Measurements from ENCODE around the gene NRXN3.

NRXN3 gene

DNA sequence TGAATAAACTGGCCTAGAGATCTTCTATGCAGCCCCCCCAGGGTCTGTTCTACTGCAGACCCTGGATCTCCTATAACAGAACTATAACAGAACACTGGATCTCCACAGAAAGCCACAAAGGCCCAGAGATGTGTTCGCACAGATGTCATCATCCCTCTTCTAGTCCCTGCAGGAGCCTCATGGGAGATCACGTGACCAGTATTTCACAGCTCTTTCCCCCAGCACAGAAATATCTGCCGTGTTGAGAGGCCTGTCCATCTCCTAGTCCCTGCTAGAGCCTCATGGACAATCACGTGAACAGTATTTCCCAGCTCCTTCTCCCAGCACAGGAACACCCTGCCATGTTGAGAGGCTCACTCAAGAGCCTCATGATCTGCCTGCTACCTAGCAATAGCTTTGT lies 331.7 kb downstream of the NRXN3 start:
- TF ChIP-seq, protein P1, sequence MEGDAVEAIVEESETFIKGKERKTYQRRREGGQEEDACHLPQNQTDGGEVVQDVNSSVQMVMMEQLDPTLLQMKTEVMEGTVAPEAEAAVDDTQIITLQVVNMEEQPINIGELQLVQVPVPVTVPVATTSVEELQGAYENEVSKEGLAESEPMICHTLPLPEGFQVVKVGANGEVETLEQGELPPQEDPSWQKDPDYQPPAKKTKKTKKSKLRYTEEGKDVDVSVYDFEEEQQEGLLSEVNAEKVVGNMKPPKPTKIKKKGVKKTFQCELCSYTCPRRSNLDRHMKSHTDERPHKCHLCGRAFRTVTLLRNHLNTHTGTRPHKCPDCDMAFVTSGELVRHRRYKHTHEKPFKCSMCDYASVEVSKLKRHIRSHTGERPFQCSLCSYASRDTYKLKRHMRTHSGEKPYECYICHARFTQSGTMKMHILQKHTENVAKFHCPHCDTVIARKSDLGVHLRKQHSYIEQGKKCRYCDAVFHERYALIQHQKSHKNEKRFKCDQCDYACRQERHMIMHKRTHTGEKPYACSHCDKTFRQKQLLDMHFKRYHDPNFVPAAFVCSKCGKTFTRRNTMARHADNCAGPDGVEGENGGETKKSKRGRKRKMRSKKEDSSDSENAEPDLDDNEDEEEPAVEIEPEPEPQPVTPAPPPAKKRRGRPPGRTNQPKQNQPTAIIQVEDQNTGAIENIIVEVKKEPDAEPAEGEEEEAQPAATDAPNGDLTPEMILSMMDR (IDR thresholded peaks at IDR 0.05) = no peak

DNA sequence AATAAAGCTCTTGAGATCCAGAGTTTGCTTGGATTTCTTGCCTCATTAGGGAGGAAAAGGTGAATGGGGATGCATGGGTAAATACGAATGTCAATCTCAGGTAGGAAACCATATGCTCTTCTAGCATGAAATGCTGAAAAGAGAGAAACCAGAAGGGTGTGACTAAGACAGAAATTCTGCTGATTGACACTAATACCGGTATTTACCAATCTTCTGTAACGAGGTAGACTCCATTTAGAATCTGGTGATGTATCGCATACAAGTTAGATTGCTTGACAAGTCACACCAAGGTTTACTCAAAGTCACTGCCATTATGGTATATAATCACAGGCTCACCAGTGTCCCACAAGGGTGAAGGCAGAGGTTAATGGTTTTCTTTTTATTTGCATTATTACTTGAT lies 337.9 kb downstream of the NRXN3 start:
- TF ChIP-seq, protein P1 (IDR thresholded peaks at IDR 0.05) = no peak

DNA sequence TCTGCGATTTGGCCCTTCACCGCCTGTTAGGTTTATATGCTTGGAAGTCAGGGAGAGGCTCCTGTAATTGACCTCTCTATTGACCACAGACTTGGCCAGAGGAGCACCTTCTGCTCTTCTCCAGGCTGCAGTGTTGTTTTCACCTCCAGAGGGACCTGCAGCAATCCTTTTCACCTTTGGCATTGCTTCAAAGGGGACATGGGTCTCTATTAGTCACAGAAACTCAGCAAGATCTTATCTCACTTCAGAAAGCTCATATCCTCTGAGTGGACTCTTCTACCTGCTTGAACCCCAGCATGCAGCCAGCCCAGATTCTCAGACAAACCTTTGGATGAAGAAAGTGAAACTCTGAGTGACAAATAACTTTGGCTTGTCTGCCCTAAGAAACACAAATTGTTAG lies 339.3 kb downstream of the NRXN3 start:
- TF ChIP-seq, protein P1 (IDR thresholded peaks at IDR 0.05) = no peak

DNA sequence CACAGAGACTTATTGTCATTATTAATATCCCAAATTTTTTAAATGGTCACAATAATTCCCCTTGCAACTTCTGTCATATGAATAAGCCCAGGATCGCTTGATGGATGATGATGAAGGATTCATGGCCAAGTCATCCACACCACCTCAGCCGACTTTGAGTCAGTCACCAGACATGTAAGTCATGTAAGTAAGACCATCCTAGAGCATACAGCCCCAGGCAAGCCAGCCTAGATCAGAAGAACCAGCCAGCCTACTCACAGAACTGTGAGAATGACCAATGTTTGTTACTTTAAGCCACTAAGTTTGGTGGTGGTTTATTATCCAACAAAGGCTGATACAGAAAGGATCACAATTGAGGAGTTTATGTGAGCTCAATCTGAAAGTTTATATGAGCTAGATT lies 341.8 kb downstream of the NRXN3 start:
- TF ChIP-seq, protein P1 (IDR thresholded peaks at IDR 0.05) = no peak

DNA sequence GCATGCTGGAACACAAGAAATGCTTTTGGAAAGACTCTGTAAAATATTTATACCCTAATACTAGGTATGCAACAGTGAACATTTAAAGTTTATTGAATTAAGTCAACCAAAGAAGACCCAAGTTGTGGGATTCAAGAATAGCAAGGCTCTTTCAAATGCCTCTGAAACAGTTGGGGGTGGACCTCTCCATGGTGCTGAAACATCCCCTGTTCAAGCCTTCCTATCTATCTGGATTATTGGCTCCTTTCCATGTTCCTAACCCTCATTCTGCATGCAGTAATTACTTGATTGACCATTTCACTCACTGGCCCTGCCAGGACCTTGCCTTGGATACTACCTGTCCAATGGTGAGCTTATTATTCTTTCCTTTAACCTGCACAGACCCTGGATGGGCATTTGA lies 349.7 kb downstream of the NRXN3 start:
- TF ChIP-seq, protein P1 (IDR thresholded peaks at IDR 0.05) = no peak

DNA sequence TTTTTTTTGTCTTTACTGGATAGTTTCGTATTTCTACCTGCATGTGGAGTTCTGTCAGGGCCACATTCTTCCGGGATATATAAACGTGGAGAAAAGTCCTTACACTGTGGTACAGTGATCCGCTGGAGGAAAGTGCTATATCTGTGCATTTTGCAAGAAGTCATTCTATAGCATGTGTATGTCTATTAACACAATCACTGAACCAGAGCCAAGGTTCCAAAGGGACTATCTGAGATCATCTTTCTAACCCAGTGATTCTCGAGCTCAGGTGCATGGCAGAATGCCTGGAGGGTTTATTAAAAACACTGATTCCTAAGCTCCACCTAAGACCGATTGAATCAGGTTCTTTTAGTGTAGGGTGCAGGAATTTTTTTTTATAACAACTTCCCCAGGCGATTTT lies 354.0 kb downstream of the NRXN3 start:
- TF ChIP-seq, protein P1 (IDR thresholded peaks at IDR 0.05) = no peak

DNA sequence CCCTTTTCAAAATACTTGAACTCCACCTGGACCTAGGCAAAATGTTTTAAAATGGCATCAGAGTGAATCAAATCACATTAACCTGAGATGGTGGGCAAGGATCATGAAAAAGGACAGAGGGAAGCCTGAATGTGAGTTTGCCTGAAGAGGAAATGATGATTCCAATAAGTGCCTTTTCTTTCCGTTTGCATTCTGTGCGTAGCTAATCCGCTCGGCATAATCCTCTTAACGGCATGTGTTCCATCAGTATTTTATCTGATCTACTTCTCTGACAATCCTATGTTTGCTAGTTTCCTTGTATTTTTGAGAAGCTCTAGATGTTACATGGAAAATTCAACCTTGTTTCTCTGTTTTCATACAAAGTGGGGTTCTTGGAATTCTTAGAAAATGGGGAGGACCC lies 354.6 kb downstream of the NRXN3 start:
- TF ChIP-seq, protein P1 (IDR thresholded peaks at IDR 0.05) = no peak

DNA sequence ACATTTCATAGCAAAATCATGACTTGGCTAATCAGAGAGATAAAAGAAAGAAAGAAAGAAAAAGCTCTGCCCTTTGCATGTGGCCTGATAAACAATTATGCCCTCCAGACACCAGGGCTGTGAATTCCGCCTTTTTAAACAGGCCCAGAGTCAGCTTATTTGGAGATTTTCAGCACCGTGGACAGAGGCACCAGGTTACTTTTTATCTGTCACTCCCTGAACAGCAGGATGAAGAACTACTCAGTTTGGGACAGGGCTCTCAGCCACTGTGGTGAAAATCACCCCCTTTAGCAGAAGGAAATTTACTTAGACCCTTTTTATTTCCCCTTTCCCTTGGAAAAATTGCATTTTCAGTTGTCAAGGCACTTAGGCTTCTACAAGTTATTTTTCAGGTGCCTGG lies 359.9 kb downstream of the NRXN3 start:
- TF ChIP-seq, protein P1 (IDR thresholded peaks at IDR 0.05) = no peak

Measured in LNCAP (cell line).